HEK293T (cell line): ENCODE results near the gene UCMA.

Experiments used
- BHLHE40 ChIP-seq: fragments of 450-650 bp; IDR thresholded peaks from 2 replicates; pipeline ENCODE4 v1.6.1; 2016; ENCODE audit warnings: mild to moderate bottlenecking, moderate library complexity, borderline replicate concordance
- FOXA1 ChIP-seq: fragments of 450-650 bp; IDR thresholded peaks from 2 replicates; pipeline ENCODE4 v1.6.1; 2016; ENCODE audit warnings: mild to moderate bottlenecking
- FOXK2 ChIP-seq: fragments of 450-650 bp; IDR thresholded peaks from 2 replicates; pipeline ENCODE4 v1.6.1; 2016; ENCODE audit warnings: mild to moderate bottlenecking
- FOXM1 ChIP-seq: fragments of 450-650 bp; IDR thresholded peaks from 2 replicates; pipeline ENCODE4 v1.6.1; 2017; ENCODE audit warnings: mild to moderate bottlenecking, borderline replicate concordance
- SUZ12 ChIP-seq: fragments of 450-650 bp; IDR thresholded peaks from 2 replicates; pipeline ENCODE4 v1.6.1; 2016; ENCODE audit warnings: mild to moderate bottlenecking

GRCh38 chr10:13193637-13194036 lies 40.5 kb downstream of the UCMA start:
- no peak for TF ChIP-seq SUZ12
- no peak for TF ChIP-seq FOXM1
- no peak for TF ChIP-seq FOXK2
- TF ChIP-seq BHLHE40 = no peak
- no peak for TF ChIP-seq FOXA1
